Activated naive CD8-positive, alpha-beta T cell treated with anti-CD3 and anti-CD28 coated beads for 36 hours (primary cell): ENCODE data around the gene SOAT2. TPM values are rescaled to one million over a fixed set of nuclear protein-coding genes. Genes with fewer than 3 reads are reported as not detected.

Experiments used
- DNase-seq: peaks from one replicate; pipeline ENCODE4 v3.0.0; 2021
- H3K27ac Mint-ChIP-seq: one replicate; pipeline ENCODE4 v1.8.0; 2022; ENCODE audit warnings: mild to moderate bottlenecking, moderate library complexity, mixed read lengths
- H3K27me3 Mint-ChIP-seq: one replicate; pipeline ENCODE4 v1.8.0; 2022; ENCODE audit warnings: mild to moderate bottlenecking, mixed read lengths
- H3K36me3 Mint-ChIP-seq: one replicate; pipeline ENCODE4 v1.8.0; 2021; ENCODE audit warnings: mild to moderate bottlenecking, mixed read lengths
- H3K4me1 Mint-ChIP-seq: one replicate; pipeline ENCODE4 v1.8.0; 2021; ENCODE audit warnings: mixed read lengths
- H3K4me3 Mint-ChIP-seq: one replicate; pipeline ENCODE4 v1.8.0; 2022; ENCODE audit warnings: mild to moderate bottlenecking, moderate library complexity, mixed read lengths
- H3K9me3 Mint-ChIP-seq: one replicate; pipeline ENCODE4 v1.8.0; 2022; ENCODE audit warnings: mixed read lengths
- total RNA-seq, 2 experiments: library from RNA; stranded (reverse); gene quantifications; one replicate each; pipeline ENCODE4 v1.2.3, GENCODE V29; 2021

Gene SOAT2
- total RNA-seq, 2 experiments from 2014 or later: 3.1 to 3.8 TPM

DNA sequence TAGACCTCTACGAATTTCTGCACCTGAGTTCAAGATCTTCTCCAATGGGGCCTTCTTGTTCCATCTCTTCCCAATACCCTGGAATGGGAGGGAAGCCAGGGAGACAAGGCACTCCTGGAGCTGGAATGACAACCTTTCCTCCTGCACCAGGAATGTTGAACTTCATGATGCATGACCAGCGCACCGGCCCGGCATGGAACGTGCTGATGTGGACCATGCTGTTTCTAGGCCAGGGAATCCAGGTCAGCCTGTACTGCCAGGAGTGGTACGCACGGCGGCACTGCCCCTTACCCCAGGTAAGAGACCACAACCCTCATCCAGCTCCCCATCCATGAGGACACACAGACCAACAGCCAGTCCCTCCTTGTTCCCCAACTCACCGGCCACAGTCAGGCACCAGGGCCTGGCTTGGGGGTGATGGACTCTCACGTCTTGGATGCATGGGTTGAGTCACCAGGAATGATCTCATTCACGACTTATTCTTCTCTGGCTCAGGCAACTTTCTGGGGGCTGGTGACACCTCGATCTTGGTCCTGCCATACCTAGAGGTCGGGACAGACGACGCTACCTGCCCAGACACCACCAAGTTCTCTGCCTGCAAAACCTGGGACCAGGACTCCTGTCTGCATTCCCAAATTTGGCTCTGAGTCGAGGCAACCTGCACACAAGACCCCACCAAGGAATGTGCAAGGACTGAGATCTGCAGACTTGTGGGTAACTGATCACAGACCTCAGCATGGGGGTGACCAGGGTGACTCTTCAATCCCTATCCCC, 20.5 kb downstream of the SOAT2 start:
- DNase-seq: no peak
- no peak overlapping the region for H3K4me3 Mint-ChIP-seq
- no peaks in the 10 kb centered on the region for H3K27me3 Mint-ChIP-seq
- no peaks in the 10 kb centered on the region for H3K4me1 Mint-ChIP-seq
- no peaks in the 10 kb centered on the region for H3K9me3 Mint-ChIP-seq
- H3K27ac Mint-ChIP-seq: no peak overlapping the region
- no peaks in the 10 kb centered on the region for H3K36me3 Mint-ChIP-seq

- no peak overlapping the region for H3K4me3 Mint-ChIP-seq
Observed at GRCh38 chr12:53124352-53124723, 21.1 kb downstream of the SOAT2 start.

DNA sequence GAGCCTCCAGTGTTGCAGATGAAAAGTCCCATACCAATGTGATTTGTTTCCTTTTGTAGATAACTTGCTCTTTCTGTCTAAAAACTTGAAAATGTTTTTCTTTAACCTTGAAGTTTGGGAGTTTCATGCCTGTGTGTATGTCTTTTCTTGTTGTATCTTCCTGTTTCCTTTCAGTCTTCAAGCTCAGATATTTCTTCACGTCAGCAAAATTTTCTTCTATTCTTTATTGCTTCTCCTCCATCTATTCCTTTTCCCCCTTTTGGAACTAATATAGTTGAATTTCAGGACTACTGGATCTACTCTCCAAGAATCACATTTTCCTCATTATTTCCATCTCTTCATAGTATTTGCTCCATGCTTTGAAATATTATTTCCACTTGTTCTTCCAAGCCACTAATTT, 23.9 kb downstream of the SOAT2 start:
- no peaks in the 10 kb centered on the region for H3K4me1 Mint-ChIP-seq
- H3K4me3 Mint-ChIP-seq: no peak overlapping the region
- H3K27ac Mint-ChIP-seq: no peak overlapping the region
- DNase-seq: no peak
- H3K9me3 Mint-ChIP-seq: no peaks in the 10 kb centered on the region
- no peaks in the 10 kb centered on the region for H3K27me3 Mint-ChIP-seq
- H3K36me3 Mint-ChIP-seq: no peaks in the 10 kb centered on the region

More at GRCh38 chr12:53124352-53124723, 21.1 kb downstream of the SOAT2 start:
- Mint-ChIP-seq H3K9me3 (no peaks in the 10 kb centered on the region), H3K36me3 (no peaks in the 10 kb centered on the region), H3K27ac (no peak overlapping the region), H3K27me3 (no peaks in the 10 kb centered on the region), H3K4me1 (no peaks in the 10 kb centered on the region)
- DNase-seq: no peak

GRCh38 chr12:53128780-53129569, 25.7 kb downstream of the SOAT2 start:
- Mint-ChIP-seq H3K27me3 (no peaks in the 10 kb centered on the region), H3K9me3 (no peaks in the 10 kb centered on the region), H3K27ac (no peak overlapping the region), H3K36me3 (no peaks in the 10 kb centered on the region), H3K4me3 (no peak overlapping the region), H3K4me1 (no peaks in the 10 kb centered on the region)
- DNase-seq: no peak

DNA sequence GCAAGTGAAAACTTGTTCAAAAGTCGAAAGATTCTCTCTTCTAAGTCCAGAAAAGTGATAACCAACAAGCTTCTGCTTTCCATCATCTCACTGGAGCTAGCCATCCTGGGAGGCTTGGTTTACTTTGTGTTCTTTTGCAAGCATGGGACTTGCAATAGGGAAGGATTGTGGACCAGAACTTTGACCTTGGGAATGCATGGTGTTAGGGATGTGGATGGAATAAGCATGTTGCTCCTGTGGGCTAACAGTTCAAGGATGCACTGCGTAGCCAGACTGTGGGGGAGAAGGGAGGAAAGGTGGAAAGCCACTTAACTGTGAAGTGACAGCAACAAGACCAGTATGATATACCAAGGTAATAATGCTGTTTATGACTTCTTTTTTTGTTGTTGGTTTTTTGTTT, 28.6 kb downstream of the SOAT2 start:
- H3K27ac Mint-ChIP-seq: no peak overlapping the region
- no peaks in the 10 kb centered on the region for H3K9me3 Mint-ChIP-seq
- H3K27me3 Mint-ChIP-seq: no peaks in the 10 kb centered on the region
- H3K4me1 Mint-ChIP-seq: no peaks in the 10 kb centered on the region
- no peak overlapping the region for H3K4me3 Mint-ChIP-seq
- no peaks in the 10 kb centered on the region for H3K36me3 Mint-ChIP-seq
- no peak for DNase-seq

- DNase-seq: no peak
- Mint-ChIP-seq H3K27ac (no peak overlapping the region), H3K27me3 (peaks cover 3% of the 10 kb centered on the region), H3K4me3 (no peak overlapping the region), H3K9me3 (peaks cover 7% of the 10 kb centered on the region), H3K4me1 (no peaks in the 10 kb centered on the region), H3K36me3 (peaks cover 6% of the 10 kb centered on the region)
Observed at GRCh38 chr12:53133722-53134121, 30.4 kb downstream of the SOAT2 start.

DNA sequence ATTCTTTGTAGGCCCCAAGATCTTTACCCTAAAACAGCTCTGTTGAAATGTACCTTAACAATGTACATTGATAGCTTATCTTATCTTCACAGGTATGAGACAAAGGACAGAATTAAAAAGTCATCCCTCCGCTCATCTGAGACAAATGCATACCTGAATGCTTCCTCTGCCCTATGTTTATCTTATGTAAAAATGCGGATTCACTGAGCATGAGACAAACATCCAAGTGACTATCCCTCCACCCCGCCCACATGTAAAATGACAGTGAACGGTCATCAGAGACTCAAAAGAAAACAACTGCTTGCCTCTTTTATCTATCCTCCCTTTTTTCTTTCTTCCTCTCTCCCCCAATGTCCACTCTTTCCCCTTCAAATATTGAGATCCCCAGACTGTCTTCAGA, 40.1 kb downstream of the SOAT2 start:
- no peaks in the 10 kb centered on the region for H3K27me3 Mint-ChIP-seq
- H3K4me3 Mint-ChIP-seq: no peak overlapping the region
- H3K9me3 Mint-ChIP-seq: no peaks in the 10 kb centered on the region

DNA sequence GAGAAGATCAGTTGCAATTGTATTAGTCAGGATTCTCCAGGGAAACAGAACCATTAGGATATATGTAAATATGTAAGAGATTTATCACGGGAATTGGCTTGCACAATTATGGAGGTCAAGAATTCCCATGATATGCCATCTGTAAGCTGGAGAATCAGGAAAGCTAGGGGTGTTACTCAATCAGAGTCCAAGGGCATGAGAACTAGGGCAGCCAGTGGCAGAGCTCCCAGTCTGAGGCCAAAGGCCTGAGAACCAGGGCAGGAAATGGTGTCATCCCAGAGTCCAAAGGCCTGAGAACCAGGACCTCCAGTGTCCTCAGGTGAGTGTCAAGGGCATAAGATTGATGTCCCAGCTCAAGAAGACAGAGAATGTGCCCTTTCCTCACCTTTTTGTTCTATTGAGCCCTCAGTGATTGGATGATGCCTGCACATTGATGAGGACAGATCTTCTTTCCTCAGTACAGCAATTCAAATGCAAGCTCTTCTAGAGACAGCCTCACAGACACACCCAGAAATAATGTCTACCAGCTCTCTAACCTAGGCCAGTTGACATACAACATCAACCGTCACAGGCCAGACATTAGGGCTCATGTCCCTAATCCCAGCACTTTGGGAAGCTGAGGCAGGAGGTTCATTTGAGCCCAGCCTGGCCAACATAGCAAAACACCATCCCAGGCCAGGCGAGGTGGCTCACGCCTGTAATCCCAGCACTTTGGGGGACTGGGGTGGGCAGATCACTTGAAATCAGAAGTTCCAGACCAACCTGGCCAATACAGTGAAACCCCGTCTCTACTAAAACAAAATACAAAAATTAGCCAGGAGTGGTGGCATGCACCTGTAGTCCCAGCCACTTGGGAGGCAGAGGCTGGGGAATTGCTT, 42.3 kb downstream of the SOAT2 start:
- Mint-ChIP-seq H3K4me3 (no peak overlapping the region), H3K27ac (no peak overlapping the region), H3K9me3 (no peaks in the 10 kb centered on the region), H3K4me1 (no peaks in the 10 kb centered on the region), H3K27me3 (no peaks in the 10 kb centered on the region), H3K36me3 (no peaks in the 10 kb centered on the region)
- DNase-seq: no peak

More for the DNA sequence above, 40.1 kb downstream of the SOAT2 start:
- Mint-ChIP-seq H3K27ac (no peak overlapping the region), H3K36me3 (peaks cover 2% of the 10 kb centered on the region), H3K4me1 (no peaks in the 10 kb centered on the region)
- DNase-seq: no peak

DNA sequence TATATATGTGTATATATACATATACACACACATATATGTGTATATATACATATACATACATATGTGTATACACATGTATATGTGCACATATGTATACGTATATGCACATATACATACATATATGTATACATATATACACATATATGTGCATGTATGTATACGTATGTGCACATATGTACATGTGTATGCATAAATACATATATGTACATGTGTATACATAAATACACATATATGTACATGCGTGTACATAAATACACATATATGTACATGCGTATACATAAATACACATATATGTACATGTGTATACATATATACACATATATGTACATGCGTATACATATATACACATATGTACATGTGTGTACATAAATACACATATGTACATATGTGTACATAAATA, 43.9 kb downstream of the SOAT2 start:
- Mint-ChIP-seq H3K27ac (no peak overlapping the region), H3K4me1 (no peaks in the 10 kb centered on the region), H3K27me3 (no peaks in the 10 kb centered on the region), H3K4me3 (no peak overlapping the region), H3K9me3 (no peaks in the 10 kb centered on the region), H3K36me3 (no peaks in the 10 kb centered on the region)
- DNase-seq: no peak

DNA sequence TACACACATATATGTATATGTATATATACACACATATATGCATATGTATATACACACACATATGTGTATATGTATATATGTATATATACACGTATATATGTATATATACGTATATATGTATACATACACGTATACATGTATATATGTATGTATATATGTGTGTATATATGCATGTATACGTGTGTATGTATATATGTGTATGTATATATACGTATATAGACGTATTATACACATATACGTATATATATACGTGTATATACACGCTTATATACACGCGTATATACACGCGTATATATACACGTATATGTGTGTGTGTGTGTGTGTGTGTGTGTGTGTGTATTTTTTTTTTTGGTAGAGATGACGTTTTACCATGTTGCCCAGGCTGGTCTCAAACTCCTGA, 44.4 kb downstream of the SOAT2 start:
- Mint-ChIP-seq H3K4me1 (no peaks in the 10 kb centered on the region), H3K4me3 (no peak overlapping the region)

GRCh38 chr12:53151039-53151438, 47.8 kb downstream of the SOAT2 start:
- no peak overlapping the region for H3K27ac Mint-ChIP-seq
- no peaks in the 10 kb centered on the region for H3K27me3 Mint-ChIP-seq
- H3K4me3 Mint-ChIP-seq: no peak overlapping the region
- H3K4me1 Mint-ChIP-seq: no peaks in the 10 kb centered on the region
- H3K9me3 Mint-ChIP-seq: no peaks in the 10 kb centered on the region
- no peak for DNase-seq
- H3K36me3 Mint-ChIP-seq: no peaks in the 10 kb centered on the region

More for the DNA sequence above, 44.4 kb downstream of the SOAT2 start:
- no peaks in the 10 kb centered on the region for H3K9me3 Mint-ChIP-seq
- no peaks in the 10 kb centered on the region for H3K27me3 Mint-ChIP-seq
- DNase-seq: no peak
- H3K27ac Mint-ChIP-seq: no peak overlapping the region
- H3K36me3 Mint-ChIP-seq: no peaks in the 10 kb centered on the region

GRCh38 chr12:53152390-53152789, 49.1 kb downstream of the SOAT2 start:
- Mint-ChIP-seq H3K4me3 (no peak overlapping the region), H3K27me3 (no peaks in the 10 kb centered on the region), H3K27ac (no peak overlapping the region), H3K9me3 (no peaks in the 10 kb centered on the region), H3K36me3 (no peaks in the 10 kb centered on the region), H3K4me1 (no peaks in the 10 kb centered on the region)
- DNase-seq: no peak

- peak; percentile 87 for DNase-seq
- H3K4me1 Mint-ChIP-seq: peaks cover 6% of the 10 kb centered on the region
- H3K27me3 Mint-ChIP-seq: no peaks in the 10 kb centered on the region
- H3K36me3 Mint-ChIP-seq: peaks cover 2% of the 10 kb centered on the region
- no peaks in the 10 kb centered on the region for H3K9me3 Mint-ChIP-seq
- H3K27ac Mint-ChIP-seq: peak overlapping the region; percentile 75
- H3K4me3 Mint-ChIP-seq: peak overlapping the region; percentile 27
Observed at GRCh38 chr12:53159195-53159839, 56.0 kb downstream of the SOAT2 start.

DNA sequence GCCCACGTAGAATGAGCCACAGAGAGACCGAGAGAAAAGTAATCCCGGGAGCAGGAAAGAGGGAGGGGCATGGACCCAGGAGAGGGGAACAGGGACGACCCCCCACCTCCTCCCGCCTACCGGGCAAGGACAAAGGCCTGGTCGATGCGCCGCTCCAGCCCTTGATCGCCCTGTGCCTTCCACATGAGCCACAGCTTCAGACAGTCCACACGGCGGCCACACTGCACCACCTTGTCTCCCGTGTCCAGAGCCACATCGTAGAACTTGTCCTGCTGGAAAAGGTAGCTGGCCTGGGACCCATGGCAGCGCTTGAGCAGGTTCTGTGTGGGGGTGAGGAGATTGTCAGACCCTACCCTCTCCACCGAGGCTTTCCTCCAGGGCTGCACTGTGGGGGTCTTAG, 56.7 kb downstream of the SOAT2 start:
- H3K9me3 Mint-ChIP-seq: no peaks in the 10 kb centered on the region
- no peak for DNase-seq
- peaks cover 2% of the 10 kb centered on the region for H3K36me3 Mint-ChIP-seq
- no peaks in the 10 kb centered on the region for H3K27me3 Mint-ChIP-seq
- no peak overlapping the region for H3K4me3 Mint-ChIP-seq
- H3K4me1 Mint-ChIP-seq: peaks cover 6% of the 10 kb centered on the region
- H3K27ac Mint-ChIP-seq: no peak overlapping the region

- Mint-ChIP-seq H3K4me1 (peaks cover 6% of the 10 kb centered on the region), H3K9me3 (no peaks in the 10 kb centered on the region), H3K27ac (no peak overlapping the region), H3K4me3 (no peak overlapping the region), H3K27me3 (no peaks in the 10 kb centered on the region), H3K36me3 (peaks cover 2% of the 10 kb centered on the region)
- DNase-seq: no peak
Observed at GRCh38 chr12:53160673-53161072, 57.4 kb downstream of the SOAT2 start.
